Measurements from ENCODE around the gene MUC5AC. TPM values are rescaled to one million over a fixed set of nuclear protein-coding genes. Genes with fewer than 3 reads are reported as not detected.

Gene MUC5AC
- polyA plus RNA-seq, 1 donor from 2014 or later: not detected

- no peaks in the 10 kb centered on the region for H3F3A ChIP-seq (ENCODE audit: insufficient read depth, low read length, poor library complexity, severe bottlenecking)
- H3K4me3 ChIP-seq (ENCODE audit: low read length): no peak overlapping the region
- no peaks in the 10 kb centered on the region for H3K36me3 ChIP-seq (ENCODE audit: insufficient read depth, low read length)
- no peaks in the 10 kb centered on the region for H3K27me3 ChIP-seq (ENCODE audit: insufficient read depth, low read depth, low read length)
- no peaks in the 10 kb centered on the region for H4K20me1 ChIP-seq (ENCODE audit: insufficient read depth)
- H2AFZ ChIP-seq (ENCODE audit: low read depth, low read length): no peak overlapping the region
- no peaks in the 10 kb centered on the region for H3K9me2 ChIP-seq (ENCODE audit: insufficient read depth, low read length)
- no peaks in the 10 kb centered on the region for H3K9me3 ChIP-seq (ENCODE audit: low read length)
- no peak overlapping the region for H3K4me2 ChIP-seq (ENCODE audit: low read length)
- H3K9ac ChIP-seq (ENCODE audit: low read length): no peak overlapping the region
- TF ChIP-seq RAD21 (conservative IDR thresholded peaks at IDR 0.05): no peak
- no peak for TF ChIP-seq EP300 (conservative IDR thresholded peaks at IDR 0.05; ENCODE audit: poor library complexity, severe bottlenecking)
- TF ChIP-seq, protein P1, sequence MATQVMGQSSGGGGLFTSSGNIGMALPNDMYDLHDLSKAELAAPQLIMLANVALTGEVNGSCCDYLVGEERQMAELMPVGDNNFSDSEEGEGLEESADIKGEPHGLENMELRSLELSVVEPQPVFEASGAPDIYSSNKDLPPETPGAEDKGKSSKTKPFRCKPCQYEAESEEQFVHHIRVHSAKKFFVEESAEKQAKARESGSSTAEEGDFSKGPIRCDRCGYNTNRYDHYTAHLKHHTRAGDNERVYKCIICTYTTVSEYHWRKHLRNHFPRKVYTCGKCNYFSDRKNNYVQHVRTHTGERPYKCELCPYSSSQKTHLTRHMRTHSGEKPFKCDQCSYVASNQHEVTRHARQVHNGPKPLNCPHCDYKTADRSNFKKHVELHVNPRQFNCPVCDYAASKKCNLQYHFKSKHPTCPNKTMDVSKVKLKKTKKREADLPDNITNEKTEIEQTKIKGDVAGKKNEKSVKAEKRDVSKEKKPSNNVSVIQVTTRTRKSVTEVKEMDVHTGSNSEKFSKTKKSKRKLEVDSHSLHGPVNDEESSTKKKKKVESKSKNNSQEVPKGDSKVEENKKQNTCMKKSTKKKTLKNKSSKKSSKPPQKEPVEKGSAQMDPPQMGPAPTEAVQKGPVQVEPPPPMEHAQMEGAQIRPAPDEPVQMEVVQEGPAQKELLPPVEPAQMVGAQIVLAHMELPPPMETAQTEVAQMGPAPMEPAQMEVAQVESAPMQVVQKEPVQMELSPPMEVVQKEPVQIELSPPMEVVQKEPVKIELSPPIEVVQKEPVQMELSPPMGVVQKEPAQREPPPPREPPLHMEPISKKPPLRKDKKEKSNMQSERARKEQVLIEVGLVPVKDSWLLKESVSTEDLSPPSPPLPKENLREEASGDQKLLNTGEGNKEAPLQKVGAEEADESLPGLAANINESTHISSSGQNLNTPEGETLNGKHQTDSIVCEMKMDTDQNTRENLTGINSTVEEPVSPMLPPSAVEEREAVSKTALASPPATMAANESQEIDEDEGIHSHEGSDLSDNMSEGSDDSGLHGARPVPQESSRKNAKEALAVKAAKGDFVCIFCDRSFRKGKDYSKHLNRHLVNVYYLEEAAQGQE (IDR thresholded peaks at IDR 0.05; ENCODE audit: borderline replicate concordance): no peak
- TF ChIP-seq POLR2AphosphoS5 (IDR thresholded peaks at IDR 0.05): no peak
- TF ChIP-seq TAF1 (IDR thresholded peaks at IDR 0.05; ENCODE audit: low read depth): no peak
- no peak for TF ChIP-seq EZH2 (IDR thresholded peaks at IDR 0.05; ENCODE audit: borderline replicate concordance, insufficient read depth, low read length, poor library complexity, severe bottlenecking)
- no peak for TF ChIP-seq SMC3 (conservative IDR thresholded peaks at IDR 0.05; ENCODE audit: poor library complexity)
- TF ChIP-seq, protein P2, sequence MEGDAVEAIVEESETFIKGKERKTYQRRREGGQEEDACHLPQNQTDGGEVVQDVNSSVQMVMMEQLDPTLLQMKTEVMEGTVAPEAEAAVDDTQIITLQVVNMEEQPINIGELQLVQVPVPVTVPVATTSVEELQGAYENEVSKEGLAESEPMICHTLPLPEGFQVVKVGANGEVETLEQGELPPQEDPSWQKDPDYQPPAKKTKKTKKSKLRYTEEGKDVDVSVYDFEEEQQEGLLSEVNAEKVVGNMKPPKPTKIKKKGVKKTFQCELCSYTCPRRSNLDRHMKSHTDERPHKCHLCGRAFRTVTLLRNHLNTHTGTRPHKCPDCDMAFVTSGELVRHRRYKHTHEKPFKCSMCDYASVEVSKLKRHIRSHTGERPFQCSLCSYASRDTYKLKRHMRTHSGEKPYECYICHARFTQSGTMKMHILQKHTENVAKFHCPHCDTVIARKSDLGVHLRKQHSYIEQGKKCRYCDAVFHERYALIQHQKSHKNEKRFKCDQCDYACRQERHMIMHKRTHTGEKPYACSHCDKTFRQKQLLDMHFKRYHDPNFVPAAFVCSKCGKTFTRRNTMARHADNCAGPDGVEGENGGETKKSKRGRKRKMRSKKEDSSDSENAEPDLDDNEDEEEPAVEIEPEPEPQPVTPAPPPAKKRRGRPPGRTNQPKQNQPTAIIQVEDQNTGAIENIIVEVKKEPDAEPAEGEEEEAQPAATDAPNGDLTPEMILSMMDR (IDR thresholded peaks at IDR 0.05; ENCODE audit: poor library complexity, severe bottlenecking): no peak
- H3K27ac ChIP-seq (ENCODE audit: low read length): no peak overlapping the region
- H3K79me2 ChIP-seq (replicated peaks; ENCODE audit: insufficient read depth, low read length): no peaks in the 10 kb centered on the region
These were observed 71.8 kb downstream of the MUC5AC start for GRCh38 chr11:1229471-1230120.

DNA sequence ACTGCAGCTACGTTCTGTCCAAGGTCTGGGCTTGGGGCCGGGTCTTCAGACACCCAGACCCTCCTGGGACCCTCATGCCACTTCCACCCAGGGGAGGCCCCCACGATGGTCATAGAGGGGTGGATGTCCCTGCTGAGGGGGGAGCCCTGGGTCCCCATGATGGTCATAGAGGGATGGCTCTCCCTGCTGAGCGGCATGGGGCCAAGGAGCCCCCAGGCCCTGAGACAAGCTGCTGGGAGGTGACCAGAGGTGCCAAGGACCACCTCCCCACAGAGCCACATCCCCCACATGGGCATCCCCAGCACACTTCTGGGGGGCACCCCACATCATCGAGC, 72.3 kb downstream of the MUC5AC start:
- H3K27me3 ChIP-seq (ENCODE audit: insufficient read depth, low read depth, low read length): no peaks in the 10 kb centered on the region
- no peaks in the 10 kb centered on the region for H3K36me3 ChIP-seq (ENCODE audit: insufficient read depth, low read length)
- TF ChIP-seq POLR2AphosphoS5 (IDR thresholded peaks at IDR 0.05) (no peak), RAD21 (conservative IDR thresholded peaks at IDR 0.05) (no peak), EZH2 (IDR thresholded peaks at IDR 0.05; ENCODE audit: borderline replicate concordance, insufficient read depth, low read length, poor library complexity, severe bottlenecking) (no peak), MXI1 (conservative IDR thresholded peaks at IDR 0.05; ENCODE audit: poor library complexity, severe bottlenecking) (no peak), SMC3 (conservative IDR thresholded peaks at IDR 0.05; ENCODE audit: poor library complexity) (no peak), EP300 (conservative IDR thresholded peaks at IDR 0.05; ENCODE audit: poor library complexity, severe bottlenecking) (no peak), TAF1 (IDR thresholded peaks at IDR 0.05; ENCODE audit: low read depth) (no peak)
- TF ChIP-seq, protein P2 (IDR thresholded peaks at IDR 0.05; ENCODE audit: poor library complexity, severe bottlenecking): no peak
- TF ChIP-seq, protein P1 (IDR thresholded peaks at IDR 0.05; ENCODE audit: borderline replicate concordance): no peak
- no peak overlapping the region for H3K9ac ChIP-seq (ENCODE audit: low read length)
- H2AFZ ChIP-seq (ENCODE audit: low read depth, low read length): no peak overlapping the region
- H3K4me2 ChIP-seq (ENCODE audit: low read length): no peak overlapping the region
- no peaks in the 10 kb centered on the region for H3K9me3 ChIP-seq (ENCODE audit: low read length)
- H3K9me2 ChIP-seq (ENCODE audit: insufficient read depth, low read length): no peaks in the 10 kb centered on the region
- H4K20me1 ChIP-seq (ENCODE audit: insufficient read depth): no peaks in the 10 kb centered on the region
- no peaks in the 10 kb centered on the region for H3F3A ChIP-seq (ENCODE audit: insufficient read depth, low read length, poor library complexity, severe bottlenecking)
- no peaks in the 10 kb centered on the region for H3K79me2 ChIP-seq (replicated peaks; ENCODE audit: insufficient read depth, low read length)
- H3K4me3 ChIP-seq (ENCODE audit: low read length): no peak overlapping the region
- H3K27ac ChIP-seq (ENCODE audit: low read length): no peak overlapping the region
